Activated gamma-delta T cell treated with anti-CD3 and anti-CD28 coated beads, Interleukin-2, amount 50 U/mL, for 16 hours (primary cell): ENCODE measurements around the gene MYL5.
A peak's percentile ranks its signal among the peaks of the same experiment; 100 is the strongest.

Experiments used
- DNase-seq: peaks from one replicate; pipeline ENCODE4 v3.0.0-alpha.2; 2020; ENCODE audit warnings: low read depth

MYL5 gene

DNA sequence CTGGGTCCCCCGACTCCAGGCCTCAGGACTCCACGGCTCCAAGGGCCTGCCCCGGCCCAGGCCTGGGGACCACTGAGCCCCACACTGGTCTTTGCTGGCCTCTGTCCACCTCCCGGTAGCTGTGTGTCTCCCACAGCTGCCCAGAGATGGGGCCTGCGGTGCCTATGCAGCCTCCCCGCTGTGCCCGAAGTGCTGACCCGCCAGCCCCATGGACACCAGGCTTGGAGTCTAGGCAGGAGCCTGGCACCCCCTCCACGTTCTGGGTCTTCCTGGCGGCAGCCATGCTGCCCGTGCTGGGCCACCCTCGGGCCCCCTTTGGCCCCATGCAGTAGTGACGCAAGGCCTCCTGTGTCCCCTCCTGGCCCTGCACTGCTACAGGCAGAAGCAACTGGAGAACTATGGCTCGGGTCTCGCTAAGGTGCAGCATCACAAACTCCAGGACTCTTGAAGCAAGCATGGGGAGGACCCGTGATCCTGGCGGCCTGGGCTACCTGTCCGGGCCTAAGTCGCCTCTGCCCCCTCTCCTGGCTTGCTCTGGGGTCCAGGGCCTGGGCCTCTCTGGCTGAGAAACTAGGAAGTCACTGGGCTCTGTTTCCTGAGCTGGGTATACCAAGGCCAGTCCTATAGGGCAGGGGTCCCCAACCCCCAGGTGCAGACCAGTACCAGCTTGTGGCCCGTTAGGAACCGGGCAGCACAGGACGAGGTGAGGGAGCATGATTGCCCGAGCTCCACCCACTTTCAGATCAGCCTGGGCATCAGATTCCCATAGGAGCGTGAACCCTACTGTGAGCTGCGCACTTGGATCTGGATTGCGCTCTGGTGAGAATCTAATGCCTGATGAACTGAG, 917 bp downstream of the MYL5 start:
- no peak for DNase-seq

DNA sequence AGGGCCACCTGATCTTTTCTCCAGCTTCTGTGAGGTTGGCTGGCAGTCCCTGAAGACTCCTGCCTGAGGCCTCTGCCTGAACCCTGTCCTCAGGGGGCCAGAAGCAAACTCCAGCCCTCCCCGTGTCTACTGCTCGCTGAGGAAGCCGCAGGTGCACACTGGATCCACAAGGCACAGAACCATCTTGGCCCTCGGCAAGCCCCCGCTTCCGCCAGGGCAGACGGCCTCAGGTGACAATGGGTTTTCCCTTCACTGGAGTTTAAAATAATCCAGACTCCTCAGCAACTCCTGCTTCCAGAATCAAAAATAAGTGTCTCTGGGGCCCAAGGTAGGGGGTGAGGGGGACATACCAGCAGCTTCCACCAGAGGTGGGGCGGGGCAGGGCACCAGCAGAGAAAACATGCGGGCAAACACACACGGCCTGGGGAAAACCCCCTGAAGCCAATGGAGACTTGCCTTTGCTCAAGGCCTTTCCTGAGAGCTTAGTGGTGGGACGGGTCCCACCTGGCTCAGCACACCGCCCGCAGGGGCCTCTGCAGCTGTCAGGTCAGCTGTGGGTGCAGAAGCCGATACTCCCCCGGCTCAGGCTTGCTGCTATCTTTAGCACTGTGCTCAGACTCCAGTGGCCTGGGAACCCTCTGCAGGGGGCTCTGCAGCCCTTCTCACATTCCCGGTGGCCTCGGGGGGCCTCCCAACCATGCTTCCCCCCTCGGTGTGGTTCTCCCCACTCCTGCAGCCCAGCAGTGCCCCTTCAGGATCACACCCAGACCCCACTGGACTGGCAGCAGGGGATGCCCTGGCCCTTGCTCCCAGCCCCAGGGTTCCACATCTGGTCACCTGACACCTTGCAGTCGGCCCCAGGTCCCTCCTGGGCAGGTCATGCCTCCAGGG, 1.9 kb downstream of the MYL5 start:
- DNase-seq, result no peak

DNA sequence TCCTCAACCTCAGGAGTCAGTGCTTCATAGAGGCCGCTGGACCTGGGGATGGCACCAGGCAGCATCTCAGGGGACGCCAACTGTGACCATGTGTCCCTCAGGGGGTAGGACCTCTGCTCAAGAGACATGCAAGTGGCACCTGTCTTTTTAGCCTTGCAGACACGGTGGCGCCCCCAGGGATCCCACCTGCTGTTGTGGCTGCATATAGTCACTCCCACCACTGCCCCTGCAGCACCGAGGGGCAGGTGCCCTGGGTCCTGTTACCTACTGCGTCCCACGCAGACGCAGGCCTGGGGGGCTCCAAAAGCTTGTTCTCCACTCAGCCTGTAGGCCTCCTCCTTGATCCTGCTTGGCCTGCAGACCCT, 2.5 kb downstream of the MYL5 start:
- DNase-seq, result no peak

DNA sequence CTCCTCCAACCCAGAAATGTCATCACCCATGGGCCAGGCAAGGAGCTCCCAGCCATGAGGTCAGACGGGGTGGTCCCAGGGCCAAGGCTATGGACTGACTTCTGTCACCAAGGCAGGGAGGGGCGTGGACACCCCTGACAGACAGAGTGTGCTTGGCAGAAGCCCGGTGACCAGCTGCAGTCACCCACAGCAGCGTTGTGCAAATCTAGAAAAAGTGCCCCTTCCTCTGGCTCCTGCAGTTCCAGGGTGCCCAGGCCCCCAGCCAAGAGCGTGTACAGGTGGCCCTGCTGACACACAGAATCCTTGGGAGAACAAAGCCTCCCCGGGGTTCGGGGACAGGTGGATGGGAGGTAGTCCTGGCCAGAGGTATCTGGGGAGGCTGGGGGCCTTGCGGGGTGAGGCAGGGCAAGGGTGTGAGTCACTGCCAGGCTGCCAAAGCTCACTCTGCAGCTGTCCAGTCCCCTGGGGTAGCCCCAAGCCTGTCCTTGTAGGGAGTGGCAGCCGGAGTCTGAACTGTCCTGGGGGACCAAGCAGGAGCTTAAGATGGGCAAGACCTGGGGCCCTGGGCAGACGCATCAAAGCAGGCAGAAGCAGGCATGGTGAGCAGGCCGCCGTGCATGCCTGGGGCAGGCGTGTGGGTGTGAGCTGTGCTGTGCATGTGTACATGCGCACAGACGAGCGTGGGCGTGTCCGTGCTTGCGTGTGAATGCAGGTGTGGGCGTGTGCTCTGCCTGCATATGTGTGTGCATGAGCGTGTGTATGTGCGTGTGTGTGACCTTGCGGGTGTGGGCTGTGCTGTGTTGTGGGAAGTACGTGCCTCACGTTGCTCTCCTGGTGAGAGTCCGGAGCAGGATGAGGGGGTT, 3.3 kb downstream of the MYL5 start:
- DNase-seq, result no peak

DNA sequence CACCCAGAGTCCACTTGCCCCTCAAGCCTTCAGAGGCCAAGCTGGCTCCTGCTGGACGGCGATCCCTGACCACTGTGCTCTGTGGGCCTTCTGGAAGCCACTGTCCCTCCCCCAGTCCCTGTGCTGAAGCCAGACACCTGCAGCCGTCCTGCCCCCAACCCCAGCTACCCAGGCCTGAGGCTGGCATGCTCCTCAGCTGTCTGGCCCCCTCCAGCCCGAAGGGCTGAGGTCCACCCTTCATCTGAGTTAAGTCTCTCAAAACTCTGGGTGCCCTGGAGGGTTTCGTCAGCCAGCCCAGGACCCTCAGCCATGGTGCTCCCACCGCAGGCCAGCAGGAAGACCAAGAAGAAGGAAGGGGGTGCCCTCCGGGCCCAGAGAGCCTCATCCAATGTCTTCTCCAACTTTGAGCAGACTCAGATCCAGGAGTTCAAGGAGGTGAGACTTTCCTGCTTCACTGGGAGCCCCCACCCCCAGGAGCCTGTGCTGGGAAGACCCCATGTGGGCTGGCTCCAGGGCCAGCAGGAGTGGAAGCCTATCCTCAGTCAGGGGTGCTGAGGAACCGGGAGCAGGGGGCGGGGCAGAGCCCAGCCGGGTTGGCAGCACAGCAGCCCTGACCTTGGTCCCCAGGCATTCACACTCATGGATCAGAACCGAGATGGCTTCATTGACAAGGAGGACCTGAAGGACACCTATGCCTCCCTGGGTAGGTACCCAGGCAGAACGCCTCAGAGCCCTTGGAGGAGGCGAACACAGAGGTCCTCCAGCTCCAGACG, 4.2 kb downstream of the MYL5 start:
- no peak for DNase-seq

DNA sequence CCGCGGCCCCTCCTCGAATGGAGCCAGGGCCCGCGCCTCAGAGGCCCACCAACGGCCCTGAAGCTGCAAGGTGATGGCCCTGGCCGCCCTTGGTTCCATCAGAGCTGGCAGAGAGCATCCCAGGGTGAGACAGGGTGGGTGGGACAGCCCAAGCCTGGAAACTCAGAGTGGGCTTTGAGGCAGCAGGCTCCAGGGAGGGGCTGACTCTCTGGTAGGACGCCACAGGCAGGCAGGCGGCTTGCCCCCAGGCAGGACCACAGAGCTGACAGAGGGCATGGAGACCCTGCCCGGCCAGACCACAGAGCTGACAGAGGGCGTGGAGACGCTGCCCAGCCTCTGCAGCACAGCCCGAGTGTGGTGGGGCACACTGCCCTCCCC, 4.8 kb downstream of the MYL5 start:
- no peak for DNase-seq

DNA sequence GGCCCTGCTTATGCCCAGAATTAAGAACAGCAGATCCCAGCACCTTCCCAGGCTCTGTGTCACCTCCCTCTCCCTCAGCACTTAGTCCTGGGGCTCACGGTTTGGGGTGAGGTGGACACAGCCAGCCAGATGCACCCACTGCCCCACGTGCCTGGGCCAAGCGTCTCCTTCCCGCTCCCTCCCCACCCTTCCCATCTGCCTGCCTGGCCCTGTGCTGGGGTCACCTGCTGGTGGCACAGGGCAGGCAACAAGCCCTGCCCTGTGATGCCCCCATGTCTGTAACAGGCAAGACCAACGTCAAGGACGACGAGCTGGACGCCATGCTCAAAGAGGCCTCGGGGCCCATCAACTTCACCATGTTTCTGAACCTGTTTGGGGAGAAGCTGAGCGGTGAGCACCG, 5.3 kb downstream of the MYL5 start:
- DNase-seq, result no peak

DNA sequence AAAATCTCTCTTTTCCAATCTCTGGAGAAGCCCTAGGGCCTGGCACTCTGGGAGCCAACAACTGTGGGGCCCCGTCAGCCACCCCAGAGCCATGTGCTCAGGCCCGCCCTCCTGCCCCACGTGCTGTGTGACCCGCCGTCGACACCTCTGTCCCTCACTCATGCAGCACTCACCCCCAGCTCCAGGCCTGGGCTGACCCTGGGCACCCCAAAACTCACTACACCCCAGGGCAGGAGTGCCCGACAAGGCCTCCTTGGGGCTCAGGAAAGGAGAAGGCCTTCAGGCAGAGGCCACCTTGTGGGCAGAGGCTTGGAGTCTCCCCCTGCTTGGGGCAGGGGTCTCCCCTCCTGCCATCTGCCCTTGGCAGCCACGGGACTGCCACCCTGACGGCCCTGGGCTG, 5.7 kb downstream of the MYL5 start:
- DNase-seq, result no peak

DNA sequence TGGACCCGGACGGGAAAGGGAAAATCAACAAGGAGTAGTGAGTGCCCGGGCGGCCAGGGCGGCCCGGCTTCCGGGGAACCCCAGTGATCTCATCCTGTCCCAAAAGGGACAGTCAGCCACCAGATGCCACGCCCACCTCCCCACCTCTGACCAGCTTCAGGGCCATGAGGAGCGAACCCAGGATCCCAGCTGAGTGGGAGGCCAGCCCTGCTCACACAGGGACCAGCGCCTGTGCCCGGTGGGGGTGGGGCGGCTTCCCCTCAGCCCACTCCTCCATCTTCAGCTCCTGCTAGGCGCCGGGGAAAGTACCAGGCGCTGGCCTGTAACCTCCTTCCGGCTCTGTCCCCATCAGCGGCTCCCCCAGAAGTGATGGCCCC, 6.2 kb downstream of the MYL5 start:
- no peak for DNase-seq

DNA sequence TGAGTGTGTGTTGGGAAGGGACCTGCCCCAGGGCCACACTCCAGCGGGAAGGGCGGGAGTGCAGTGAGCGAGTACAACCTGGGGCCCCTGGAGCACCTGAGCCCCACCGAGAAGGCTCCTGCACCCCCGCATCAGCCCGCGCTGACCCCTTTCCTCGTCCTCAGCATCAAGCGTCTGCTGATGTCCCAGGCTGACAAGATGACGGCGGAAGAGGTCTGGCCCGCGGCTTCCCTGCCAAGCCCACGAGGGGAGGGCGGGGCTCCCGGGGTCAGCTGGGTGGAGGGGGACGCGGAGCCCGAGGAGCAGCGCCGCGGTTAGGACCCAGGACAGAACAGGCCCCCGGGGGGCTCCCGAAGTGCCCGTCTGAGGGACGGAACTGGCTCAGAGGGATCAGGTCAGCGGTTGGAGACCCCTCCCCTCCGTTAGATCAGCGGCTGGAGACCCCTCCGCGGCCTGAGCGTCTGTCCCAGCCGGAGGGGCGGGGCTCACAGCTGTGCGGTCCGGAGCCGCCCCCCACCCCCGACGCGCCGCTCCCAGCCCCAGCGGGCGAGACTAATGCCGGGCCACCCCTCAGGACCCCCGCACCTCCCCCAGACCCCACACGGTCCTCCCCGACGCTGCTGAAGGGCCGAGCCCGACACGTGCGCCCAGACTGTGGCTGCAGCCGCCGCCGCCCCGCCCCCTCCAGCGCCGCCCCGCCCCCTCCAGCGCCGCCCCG, 6.7 kb downstream of the MYL5 start:
- DNase-seq, result peak; percentile 45

DNA sequence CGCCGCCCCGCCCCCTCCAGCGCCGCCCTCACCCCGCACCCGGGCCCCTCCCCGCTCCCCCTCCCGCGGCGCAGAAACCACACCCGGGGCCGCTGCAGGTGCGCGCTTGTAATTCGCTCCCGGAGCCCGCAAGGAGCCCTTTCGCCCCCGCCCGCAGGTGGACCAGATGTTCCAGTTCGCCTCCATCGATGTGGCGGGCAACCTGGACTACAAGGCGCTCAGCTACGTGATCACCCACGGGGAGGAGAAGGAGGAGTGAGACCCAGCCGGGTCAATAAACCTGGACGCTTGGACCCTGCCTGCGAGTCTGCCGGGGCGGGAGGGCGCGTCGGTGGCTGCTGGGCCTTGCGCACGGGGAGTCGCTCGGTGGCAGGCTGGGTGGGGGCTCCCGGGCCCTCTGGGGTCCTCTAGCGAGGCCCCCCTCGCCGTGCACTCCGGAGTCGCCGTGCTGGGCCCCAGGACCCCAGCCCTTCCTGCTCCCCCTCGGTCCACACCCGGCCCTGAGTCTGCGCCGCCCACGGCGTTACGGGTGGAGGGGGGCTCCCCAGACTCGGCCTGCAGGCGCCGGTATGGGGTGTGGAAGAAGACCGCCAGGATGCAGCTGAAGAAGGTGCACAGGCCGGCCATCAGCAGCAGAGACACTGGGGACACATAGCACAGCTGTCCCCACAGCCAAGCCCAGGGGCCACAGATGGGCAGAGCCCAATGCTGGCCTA, 7.6 kb downstream of the MYL5 start:
- no peak for DNase-seq

DNA sequence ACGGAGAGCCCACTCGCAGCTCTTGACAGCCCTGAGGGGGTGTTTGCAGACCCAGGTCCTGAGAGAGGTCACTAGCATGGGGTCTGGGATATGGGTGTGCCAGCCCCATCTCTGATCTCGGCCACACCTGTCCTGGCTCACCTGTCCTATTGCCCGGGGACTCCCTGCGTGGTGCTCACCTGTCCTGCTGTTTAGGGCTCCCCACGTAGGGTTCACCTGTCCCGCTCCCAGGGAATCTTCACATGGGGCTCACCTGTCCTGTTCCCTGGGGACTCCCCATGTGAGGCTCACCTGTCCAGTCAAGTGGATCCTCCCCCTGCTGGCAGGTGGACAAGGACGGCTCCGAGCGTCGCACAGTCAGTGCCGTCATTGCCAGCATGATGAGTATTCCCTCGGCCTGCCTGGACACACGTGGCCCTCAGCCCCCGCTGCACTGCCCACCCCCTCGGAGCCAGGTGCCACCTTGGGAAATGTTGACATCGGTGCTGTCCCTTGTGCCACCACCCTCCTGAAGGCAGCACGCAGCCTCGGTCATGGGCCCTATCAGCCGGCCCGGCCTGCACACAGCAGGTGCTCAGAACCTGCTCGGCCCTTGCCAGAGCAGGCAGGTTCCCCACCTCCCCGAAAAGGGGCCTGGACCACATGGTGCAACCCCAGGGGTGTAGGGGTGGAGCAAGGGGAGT, 8.3 kb downstream of the MYL5 start:
- no peak for DNase-seq

DNA sequence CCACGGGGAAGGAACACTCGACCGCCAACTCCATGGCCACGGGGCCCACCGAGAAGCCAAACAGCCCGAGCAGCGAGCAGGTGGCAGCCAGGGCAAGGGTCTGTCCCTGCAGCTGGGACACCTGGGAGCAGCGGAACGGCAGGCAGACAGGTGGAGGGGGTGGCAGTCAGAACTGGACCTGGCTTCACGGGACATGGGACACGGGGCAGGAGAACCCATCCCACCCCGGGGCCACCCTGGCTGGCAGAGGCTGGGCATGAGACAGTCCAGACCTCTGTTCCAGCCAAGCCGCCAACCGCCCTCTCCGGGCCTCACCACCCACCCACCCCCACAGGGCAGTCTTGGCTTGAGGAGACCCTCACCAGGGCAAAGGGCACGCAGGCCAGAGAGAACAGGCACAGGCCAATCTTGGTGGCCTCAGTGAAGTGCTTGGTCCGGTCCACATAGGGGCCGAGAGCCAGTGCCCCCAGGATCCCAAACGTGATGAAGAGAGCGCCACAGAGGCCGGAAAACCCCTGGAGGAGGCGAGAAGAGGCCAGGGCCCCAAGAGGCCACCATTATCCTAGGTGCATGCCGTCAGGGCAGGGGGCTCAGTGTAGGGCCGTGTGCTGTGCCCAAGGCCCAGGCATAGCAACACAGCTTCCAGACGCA, 9.0 kb downstream of the MYL5 start:
- no peak for DNase-seq

DNA sequence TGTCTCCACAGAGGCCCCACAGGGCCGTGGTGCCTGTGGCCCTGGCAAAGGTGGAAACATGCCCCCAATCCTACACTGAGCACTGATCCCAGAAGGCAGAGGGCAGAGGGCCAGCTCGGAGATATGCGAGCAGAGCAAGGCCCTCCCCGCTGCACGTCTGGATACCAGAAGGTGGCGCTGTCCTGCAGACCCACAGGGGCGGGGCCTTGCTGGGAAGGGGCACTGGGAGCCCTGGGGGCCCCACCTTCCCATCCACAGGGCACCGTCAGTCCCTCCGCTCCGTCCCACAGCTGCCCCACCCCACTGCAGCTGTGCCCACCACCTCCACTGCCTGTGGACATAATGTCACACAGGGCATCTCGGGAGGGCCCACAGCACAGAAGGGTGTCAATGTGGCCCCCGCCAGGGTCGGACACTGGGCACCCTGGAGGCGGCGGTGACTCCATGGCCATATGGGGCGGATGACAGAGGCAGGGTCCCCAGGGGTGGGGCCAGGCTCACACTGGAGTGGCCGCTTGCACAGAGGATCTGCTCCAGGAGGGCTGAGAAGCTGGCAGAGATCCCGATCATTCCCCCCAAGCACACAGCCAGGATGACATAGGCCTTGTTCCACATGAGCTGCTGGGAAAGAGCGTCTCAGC, 9.8 kb downstream of the MYL5 start:
- DNase-seq, result no peak

DNA sequence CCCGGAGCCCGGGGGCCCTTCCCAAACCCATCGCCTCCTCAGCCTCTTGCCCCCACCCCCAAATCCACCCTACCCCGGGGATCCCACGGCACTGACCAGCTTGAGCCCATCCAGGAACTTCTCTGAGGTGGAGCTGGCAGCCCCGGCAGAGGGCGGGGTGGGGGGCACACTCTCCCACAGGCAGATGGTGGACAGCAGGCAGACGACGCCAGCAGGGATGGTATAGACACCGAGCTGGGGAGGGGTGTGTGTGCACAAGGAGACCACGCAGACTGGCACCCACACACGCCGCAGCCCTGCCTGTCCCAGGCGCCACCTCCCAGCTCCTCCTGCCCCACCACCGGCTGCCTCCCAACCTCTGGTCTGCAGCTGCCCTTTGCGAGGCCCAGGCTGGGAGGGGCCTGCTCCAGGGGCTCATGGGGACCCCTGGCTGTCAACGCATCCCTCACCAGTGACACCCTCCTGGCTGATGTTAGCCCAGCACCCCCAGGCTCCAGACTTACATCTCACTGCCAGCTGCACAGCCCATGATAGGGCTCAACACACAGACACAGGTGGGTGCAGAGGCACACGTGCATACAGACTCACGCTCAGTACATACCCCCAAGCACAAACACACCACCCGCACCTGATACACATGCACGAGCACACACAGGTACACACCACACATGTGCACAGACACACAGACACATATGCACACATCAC, 10.4 kb downstream of the MYL5 start:
- DNase-seq, result no peak

DNA sequence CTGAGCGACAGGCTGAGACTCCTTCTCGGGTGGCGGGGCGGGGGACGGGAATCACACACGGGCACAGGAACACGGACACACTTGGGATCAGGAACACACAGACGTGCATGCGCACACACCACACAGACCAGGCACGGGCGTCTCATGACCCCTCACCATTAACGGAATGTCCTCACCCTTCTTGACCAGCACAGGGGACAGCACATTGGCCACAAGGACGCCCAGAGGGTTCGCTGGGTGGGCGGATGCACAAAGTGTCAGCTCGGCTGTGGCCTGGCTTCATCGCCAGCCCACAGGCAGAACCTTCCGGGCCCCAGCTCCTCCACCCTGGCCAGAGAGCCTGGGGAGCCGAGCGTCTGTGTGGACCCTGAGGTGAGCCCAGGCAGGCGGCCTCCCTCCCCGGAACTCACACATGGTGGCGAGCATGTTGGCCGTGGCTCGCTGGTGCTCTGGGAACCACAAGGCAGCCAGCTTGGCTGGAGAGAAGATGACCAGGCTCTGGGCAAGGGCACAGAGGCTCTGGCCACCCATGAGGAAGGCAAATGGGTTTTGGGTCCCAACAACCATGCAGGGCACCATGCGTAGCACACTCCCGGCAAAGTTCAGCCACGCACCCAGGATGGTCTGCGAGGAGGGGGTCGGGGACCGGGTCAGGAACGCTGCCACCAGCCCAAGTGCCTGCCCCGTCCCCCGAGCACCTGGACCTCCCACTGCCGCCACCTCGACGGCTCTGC, 11.5 kb downstream of the MYL5 start:
- no peak for DNase-seq

DNA sequence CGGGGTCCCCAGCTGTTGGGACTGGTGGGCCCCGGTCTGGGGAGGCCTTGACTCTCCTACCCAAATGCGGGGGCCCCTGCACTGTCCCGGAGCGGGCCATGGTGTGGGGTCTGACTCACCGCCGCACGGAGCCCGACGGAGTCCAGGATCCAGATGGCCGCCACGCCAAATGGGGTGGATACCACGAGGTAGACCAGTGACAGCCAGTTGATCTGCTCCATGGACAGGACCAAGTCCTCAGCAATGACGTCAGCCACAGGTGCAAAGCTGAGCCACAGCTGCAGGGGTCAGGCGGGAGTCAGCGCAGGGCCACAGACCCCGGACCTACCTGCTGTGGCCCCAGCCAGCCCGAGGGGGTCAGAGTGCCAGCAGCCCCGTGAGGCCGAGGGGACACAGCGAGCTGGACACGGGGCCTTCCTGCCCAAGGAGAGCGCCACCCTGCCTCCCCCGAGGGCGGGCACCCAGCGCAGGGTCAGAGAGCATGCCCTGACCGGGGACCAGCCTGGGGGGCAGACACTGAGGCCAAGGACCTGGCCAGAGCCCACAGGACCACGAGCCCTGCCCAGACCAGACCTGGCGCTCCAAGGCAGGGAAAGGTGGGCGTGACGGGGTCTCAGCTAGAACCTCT, 12.2 kb downstream of the MYL5 start:
- no peak for DNase-seq
